WTC11 (cell line): Measurements from ENCODE around the gene MCIDAS. TPM values are rescaled to one million over a fixed set of nuclear protein-coding genes. Genes with fewer than 3 reads are reported as not detected.

Experiments
- CREM ChIP-seq: sonication (generic); formaldehyde crosslinking; IDR thresholded peaks from 2 replicates; pipeline ENCODE4 v1.8.1; 2022; ENCODE audit warnings: mild to moderate bottlenecking, missing genetic modification reagents, moderate library complexity
- EMX1 ChIP-seq: fragments of 250-450 bp; sonication (Bioruptor Pico); IDR thresholded peaks from 2 replicates; pipeline ENCODE4 v1.8.0; 2021; ENCODE audit warnings: mild to moderate bottlenecking
- GRHL2 ChIP-seq: fragments of 250-450 bp; sonication (Bioruptor Pico); IDR thresholded peaks from 2 replicates; pipeline ENCODE4 v1.8.0; 2022; ENCODE audit warnings: mild to moderate bottlenecking, moderate library complexity; ENCODE audit not compliant: insufficient replicate concordance, severe bottlenecking
- MXD4 ChIP-seq: fragments of 250-450 bp; sonication (Bioruptor Pico); IDR thresholded peaks from 2 replicates; pipeline ENCODE4 v1.8.0; 2021; ENCODE audit warnings: mild to moderate bottlenecking, moderate library complexity, borderline replicate concordance
- NFATC4 ChIP-seq: fragments of 250-450 bp; sonication (Bioruptor Pico); IDR thresholded peaks from 2 replicates; pipeline ENCODE4 v1.9.0; 2021; ENCODE audit warnings: mild to moderate bottlenecking
- NFE2L1 ChIP-seq: sonication (generic); formaldehyde crosslinking; IDR thresholded peaks from 2 replicates; pipeline ENCODE4 v1.8.1; 2023; ENCODE audit warnings: missing genetic modification reagents
- NR1H2 ChIP-seq: sonication (generic); formaldehyde crosslinking; IDR thresholded peaks from 2 replicates; pipeline ENCODE4 v1.9.0; 2021; ENCODE audit warnings: mild to moderate bottlenecking, moderate library complexity, missing genetic modification reagents
- PRRX2 ChIP-seq: fragments of 250-450 bp; sonication (Bioruptor Pico); IDR thresholded peaks from 2 replicates; pipeline ENCODE4 v1.8.0; 2021; ENCODE audit warnings: mild to moderate bottlenecking
- SMAD3 ChIP-seq: sonication (generic); formaldehyde crosslinking; IDR thresholded peaks from 2 replicates; pipeline ENCODE4 v1.8.0; 2022; ENCODE audit warnings: missing genetic modification reagents, mild to moderate bottlenecking, borderline replicate concordance
- SMAD4 ChIP-seq: sonication (generic); formaldehyde crosslinking; IDR thresholded peaks from 2 replicates; pipeline ENCODE4 v1.8.0; 2022; ENCODE audit warnings: mild to moderate bottlenecking, missing genetic modification reagents
- TP53 ChIP-seq: sonication (generic); formaldehyde crosslinking; IDR thresholded peaks from 2 replicates; pipeline ENCODE4 v1.8.1; 2023; ENCODE audit warnings: mild to moderate bottlenecking, missing genetic modification reagents
- USF2 ChIP-seq: sonication (generic); formaldehyde crosslinking; IDR thresholded peaks from 2 replicates; pipeline ENCODE4 v1.8.1; 2023; ENCODE audit warnings: mild to moderate bottlenecking, missing genetic modification reagents, moderate library complexity
- ZBTB43 ChIP-seq: sonication (generic); formaldehyde crosslinking; IDR thresholded peaks from 2 replicates; pipeline ENCODE4 v1.8.1; 2023; ENCODE audit warnings: mild to moderate bottlenecking, missing genetic modification reagents
- ZNF121 ChIP-seq: sonication (generic); formaldehyde crosslinking; IDR thresholded peaks from 2 replicates; pipeline ENCODE4 v1.8.0; 2023; ENCODE audit warnings: missing genetic modification reagents
- ZNF317 ChIP-seq: sonication (generic); formaldehyde crosslinking; IDR thresholded peaks from 2 replicates; pipeline ENCODE4 v1.8.1; 2023; ENCODE audit warnings: low read depth, mild to moderate bottlenecking, moderate library complexity, missing genetic modification reagents, borderline replicate concordance
- ZNF396 ChIP-seq: fragments of 250-450 bp; sonication (Bioruptor Pico); IDR thresholded peaks from 2 replicates; pipeline ENCODE4 v1.8.0; 2021; ENCODE audit warnings: mild to moderate bottlenecking, moderate library complexity, borderline replicate concordance
- ZNF512 ChIP-seq: sonication (generic); formaldehyde crosslinking; IDR thresholded peaks from 2 replicates; pipeline ENCODE4 v1.8.1; 2022; ENCODE audit warnings: missing genetic modification reagents, borderline replicate concordance
- ZSCAN18 ChIP-seq: fragments of 250-450 bp; sonication (Bioruptor Pico); IDR thresholded peaks from 2 replicates; pipeline ENCODE4 v2.1.2; 2022; ENCODE audit warnings: mild to moderate bottlenecking, moderate library complexity
- total RNA-seq: library from RNA; stranded (reverse); gene quantifications from 3 replicates; pipeline ENCODE4 v1.2.3, GENCODE V29; 2021
- TF ChIP-seq, protein P1 (sequence below): fragments of 250-450 bp; sonication (Bioruptor Pico); IDR thresholded peaks from 2 replicates; pipeline ENCODE4 v1.9.0; 2021; ENCODE audit warnings: mild to moderate bottlenecking
- TF ChIP-seq, protein P2 (sequence below): sonication (generic); formaldehyde crosslinking; IDR thresholded peaks from 2 replicates; pipeline ENCODE4 v1.8.1; 2023; ENCODE audit warnings: mild to moderate bottlenecking, missing genetic modification reagents
- TF ChIP-seq, protein P3 (sequence below): sonication (generic); formaldehyde crosslinking; IDR thresholded peaks from 2 replicates; pipeline ENCODE4 v1.8.0; 2023; ENCODE audit warnings: missing genetic modification reagents, mild to moderate bottlenecking, borderline replicate concordance

The MCIDAS gene
- total RNA-seq, 1 experiment from 2014 or later = 0.20 TPM

GRCh38 chr5:55220433-55221185 is 6.5 kb downstream of the MCIDAS start (continued):
- TF ChIP-seq ZNF512 (CRISPR knock-in tag) (no peak), PRRX2 (CRISPR knock-in tag) (no peak), SMAD4 (no peak), SMAD3 (CRISPR knock-in tag) (no peak), CREM (CRISPR knock-in tag) (0 out of 2 replicates have a peak, but pooled peaks have one; percentile 20), ZNF396 (no peak), EMX1 (CRISPR knock-in tag) (no peak), USF2 (CRISPR knock-in tag) (peak; percentile 83), ZNF121 (no peak), ZNF317 (CRISPR knock-in tag) (no peak), NR1H2 (CRISPR knock-in tag) (no peak), NFATC4 (CRISPR knock-in tag) (no peak), ZBTB43 (no peak), NFE2L1 (CRISPR knock-in tag) (no peak), GRHL2 (CRISPR knock-in tag) (no peak), TP53 (CRISPR knock-in tag) (no peak), MXD4 (CRISPR knock-in tag) (no peak), ZSCAN18 (CRISPR knock-in tag) (no peak)
- TF ChIP-seq, protein P1, sequence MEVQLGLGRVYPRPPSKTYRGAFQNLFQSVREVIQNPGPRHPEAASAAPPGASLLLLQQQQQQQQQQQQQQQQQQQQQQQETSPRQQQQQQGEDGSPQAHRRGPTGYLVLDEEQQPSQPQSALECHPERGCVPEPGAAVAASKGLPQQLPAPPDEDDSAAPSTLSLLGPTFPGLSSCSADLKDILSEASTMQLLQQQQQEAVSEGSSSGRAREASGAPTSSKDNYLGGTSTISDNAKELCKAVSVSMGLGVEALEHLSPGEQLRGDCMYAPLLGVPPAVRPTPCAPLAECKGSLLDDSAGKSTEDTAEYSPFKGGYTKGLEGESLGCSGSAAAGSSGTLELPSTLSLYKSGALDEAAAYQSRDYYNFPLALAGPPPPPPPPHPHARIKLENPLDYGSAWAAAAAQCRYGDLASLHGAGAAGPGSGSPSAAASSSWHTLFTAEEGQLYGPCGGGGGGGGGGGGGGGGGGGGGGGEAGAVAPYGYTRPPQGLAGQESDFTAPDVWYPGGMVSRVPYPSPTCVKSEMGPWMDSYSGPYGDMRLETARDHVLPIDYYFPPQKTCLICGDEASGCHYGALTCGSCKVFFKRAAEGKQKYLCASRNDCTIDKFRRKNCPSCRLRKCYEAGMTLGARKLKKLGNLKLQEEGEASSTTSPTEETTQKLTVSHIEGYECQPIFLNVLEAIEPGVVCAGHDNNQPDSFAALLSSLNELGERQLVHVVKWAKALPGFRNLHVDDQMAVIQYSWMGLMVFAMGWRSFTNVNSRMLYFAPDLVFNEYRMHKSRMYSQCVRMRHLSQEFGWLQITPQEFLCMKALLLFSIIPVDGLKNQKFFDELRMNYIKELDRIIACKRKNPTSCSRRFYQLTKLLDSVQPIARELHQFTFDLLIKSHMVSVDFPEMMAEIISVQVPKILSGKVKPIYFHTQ = no peak
- TF ChIP-seq, protein P2, sequence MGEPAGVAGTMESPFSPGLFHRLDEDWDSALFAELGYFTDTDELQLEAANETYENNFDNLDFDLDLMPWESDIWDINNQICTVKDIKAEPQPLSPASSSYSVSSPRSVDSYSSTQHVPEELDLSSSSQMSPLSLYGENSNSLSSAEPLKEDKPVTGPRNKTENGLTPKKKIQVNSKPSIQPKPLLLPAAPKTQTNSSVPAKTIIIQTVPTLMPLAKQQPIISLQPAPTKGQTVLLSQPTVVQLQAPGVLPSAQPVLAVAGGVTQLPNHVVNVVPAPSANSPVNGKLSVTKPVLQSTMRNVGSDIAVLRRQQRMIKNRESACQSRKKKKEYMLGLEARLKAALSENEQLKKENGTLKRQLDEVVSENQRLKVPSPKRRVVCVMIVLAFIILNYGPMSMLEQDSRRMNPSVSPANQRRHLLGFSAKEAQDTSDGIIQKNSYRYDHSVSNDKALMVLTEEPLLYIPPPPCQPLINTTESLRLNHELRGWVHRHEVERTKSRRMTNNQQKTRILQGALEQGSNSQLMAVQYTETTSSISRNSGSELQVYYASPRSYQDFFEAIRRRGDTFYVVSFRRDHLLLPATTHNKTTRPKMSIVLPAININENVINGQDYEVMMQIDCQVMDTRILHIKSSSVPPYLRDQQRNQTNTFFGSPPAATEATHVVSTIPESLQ (CRISPR knock-in tag) = no peak
- TF ChIP-seq, protein P3, sequence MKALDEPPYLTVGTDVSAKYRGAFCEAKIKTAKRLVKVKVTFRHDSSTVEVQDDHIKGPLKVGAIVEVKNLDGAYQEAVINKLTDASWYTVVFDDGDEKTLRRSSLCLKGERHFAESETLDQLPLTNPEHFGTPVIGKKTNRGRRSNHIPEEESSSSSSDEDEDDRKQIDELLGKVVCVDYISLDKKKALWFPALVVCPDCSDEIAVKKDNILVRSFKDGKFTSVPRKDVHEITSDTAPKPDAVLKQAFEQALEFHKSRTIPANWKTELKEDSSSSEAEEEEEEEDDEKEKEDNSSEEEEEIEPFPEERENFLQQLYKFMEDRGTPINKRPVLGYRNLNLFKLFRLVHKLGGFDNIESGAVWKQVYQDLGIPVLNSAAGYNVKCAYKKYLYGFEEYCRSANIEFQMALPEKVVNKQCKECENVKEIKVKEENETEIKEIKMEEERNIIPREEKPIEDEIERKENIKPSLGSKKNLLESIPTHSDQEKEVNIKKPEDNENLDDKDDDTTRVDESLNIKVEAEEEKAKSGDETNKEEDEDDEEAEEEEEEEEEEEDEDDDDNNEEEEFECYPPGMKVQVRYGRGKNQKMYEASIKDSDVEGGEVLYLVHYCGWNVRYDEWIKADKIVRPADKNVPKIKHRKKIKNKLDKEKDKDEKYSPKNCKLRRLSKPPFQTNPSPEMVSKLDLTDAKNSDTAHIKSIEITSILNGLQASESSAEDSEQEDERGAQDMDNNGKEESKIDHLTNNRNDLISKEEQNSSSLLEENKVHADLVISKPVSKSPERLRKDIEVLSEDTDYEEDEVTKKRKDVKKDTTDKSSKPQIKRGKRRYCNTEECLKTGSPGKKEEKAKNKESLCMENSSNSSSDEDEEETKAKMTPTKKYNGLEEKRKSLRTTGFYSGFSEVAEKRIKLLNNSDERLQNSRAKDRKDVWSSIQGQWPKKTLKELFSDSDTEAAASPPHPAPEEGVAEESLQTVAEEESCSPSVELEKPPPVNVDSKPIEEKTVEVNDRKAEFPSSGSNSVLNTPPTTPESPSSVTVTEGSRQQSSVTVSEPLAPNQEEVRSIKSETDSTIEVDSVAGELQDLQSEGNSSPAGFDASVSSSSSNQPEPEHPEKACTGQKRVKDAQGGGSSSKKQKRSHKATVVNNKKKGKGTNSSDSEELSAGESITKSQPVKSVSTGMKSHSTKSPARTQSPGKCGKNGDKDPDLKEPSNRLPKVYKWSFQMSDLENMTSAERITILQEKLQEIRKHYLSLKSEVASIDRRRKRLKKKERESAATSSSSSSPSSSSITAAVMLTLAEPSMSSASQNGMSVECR (CRISPR knock-in tag) = no peak
